ENCODE results near the gene DIS3L2. TPM values are rescaled to one million over a fixed set of nuclear protein-coding genes. Genes with fewer than 3 reads are reported as not detected.

DIS3L2 gene
- total RNA-seq, 1 donor from 2014 or later, result 32.2 TPM

DNA sequence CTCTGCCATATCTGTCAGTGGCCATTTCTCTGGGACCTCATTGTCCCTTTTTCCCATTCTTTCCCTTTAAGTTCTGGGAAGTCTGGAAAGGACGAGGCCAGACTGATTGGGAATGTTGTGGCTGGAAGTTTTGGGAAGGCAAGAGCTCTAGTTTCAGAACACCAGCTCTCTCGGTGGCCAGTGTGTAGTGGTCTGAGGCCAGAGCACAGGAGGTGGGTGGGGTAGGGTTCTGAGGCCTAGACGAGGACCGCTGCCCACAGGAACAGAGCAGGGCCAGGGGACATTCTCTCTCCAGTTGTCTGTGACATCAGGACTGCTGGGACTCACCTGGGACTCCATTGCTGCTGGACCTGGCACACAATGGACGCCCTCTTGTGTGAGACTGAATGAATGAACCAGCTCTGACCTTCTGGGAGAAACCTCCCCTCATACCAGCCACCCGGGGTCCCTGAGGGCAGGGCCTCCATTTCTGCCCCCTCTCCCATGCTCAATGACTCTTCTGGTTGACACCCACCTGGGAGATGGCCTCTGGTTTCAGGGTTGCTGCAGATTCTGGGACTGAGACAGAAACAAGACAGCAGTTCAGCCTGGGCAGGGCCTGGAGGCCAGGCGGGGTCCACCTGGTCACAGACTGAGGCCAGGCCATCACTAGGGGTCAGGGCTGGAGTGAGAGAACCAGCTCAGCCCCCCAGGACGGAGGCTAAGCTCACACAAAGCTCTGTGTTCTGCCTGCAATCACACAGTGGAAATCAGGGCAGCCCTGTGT lies 26.9 kb upstream of the DIS3L2 start:
- H3K4me3 ChIP-seq, result no peak overlapping the region
- no peak for DNase-seq (ENCODE audit: extremely low spot score in 2 of 2)
- H3K4me1 ChIP-seq, result no peaks in the 10 kb centered on the region
- no peaks in the 10 kb centered on the region for H3K27me3 ChIP-seq
- H3K9me3 ChIP-seq, result no peaks in the 10 kb centered on the region
- intact Hi-C loops (cut with DNase I), result no loop called here
- TF ChIP-seq POLR2A (IDR thresholded peaks at IDR 0.05) (no peak), POLR2AphosphoS5 (IDR thresholded peaks at IDR 0.05; ENCODE audit: insufficient read depth in 1 of 2, low read depth in 1 of 2) (no peak)
- TF ChIP-seq, protein P1, sequence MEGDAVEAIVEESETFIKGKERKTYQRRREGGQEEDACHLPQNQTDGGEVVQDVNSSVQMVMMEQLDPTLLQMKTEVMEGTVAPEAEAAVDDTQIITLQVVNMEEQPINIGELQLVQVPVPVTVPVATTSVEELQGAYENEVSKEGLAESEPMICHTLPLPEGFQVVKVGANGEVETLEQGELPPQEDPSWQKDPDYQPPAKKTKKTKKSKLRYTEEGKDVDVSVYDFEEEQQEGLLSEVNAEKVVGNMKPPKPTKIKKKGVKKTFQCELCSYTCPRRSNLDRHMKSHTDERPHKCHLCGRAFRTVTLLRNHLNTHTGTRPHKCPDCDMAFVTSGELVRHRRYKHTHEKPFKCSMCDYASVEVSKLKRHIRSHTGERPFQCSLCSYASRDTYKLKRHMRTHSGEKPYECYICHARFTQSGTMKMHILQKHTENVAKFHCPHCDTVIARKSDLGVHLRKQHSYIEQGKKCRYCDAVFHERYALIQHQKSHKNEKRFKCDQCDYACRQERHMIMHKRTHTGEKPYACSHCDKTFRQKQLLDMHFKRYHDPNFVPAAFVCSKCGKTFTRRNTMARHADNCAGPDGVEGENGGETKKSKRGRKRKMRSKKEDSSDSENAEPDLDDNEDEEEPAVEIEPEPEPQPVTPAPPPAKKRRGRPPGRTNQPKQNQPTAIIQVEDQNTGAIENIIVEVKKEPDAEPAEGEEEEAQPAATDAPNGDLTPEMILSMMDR (IDR thresholded peaks at IDR 0.05), result no peak
- no peak overlapping the region for H3K27ac ChIP-seq
- H3K36me3 ChIP-seq, result no peaks in the 10 kb centered on the region

DNA sequence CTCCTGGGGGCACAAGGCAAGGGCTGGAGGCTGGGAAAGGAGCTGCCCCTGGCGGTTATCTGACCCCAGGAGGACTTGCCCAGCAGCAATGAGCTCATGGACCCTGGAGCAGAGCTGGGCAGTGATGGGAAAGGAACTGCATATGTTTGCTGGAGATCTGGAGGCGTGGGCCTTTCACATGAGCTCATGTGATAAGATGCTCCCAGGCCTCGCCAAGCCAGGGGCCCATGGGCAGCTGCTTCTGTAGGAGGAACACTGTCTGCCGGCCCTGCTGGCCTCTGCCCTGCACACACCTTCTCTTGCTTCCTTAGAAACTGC lies 26.3 kb upstream of the DIS3L2 start:
- no peaks in the 10 kb centered on the region for H3K36me3 ChIP-seq
- TF ChIP-seq, protein P1 (IDR thresholded peaks at IDR 0.05), result no peak
- TF ChIP-seq POLR2A (IDR thresholded peaks at IDR 0.05) (no peak), POLR2AphosphoS5 (IDR thresholded peaks at IDR 0.05; ENCODE audit: insufficient read depth in 1 of 2, low read depth in 1 of 2) (no peak)
- H3K4me3 ChIP-seq, result no peak overlapping the region
- no peaks in the 10 kb centered on the region for H3K4me1 ChIP-seq
- no peaks in the 10 kb centered on the region for H3K9me3 ChIP-seq
- no peak for DNase-seq (ENCODE audit: extremely low spot score in 2 of 2)
- H3K27ac ChIP-seq, result no peak overlapping the region
- intact Hi-C loops (cut with DNase I), result no loop called here
- H3K27me3 ChIP-seq, result no peaks in the 10 kb centered on the region

DNA sequence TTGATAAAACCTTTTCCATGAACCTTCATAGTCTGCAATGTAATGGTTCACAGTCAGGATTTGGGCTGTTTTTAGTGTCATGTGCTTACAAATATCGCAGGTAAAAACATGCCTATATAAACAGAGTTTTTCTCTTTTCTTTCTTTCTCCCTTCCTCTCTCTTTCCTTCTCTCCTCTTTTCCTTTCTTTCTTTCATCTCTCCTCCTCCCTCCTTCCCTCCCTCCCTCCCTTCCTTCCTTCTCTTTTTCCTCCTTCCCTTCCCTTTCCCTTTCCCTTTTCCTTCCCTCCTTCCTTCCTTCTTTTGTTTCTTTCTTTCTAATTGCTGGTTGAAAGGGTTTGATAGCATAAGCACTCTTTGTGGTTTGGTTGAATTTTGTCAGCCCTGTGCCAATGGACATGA lies 25.7 kb upstream of the DIS3L2 start:
- Histone ChIP-seq H3K4me3 (no peak overlapping the region), H3K36me3 (no peaks in the 10 kb centered on the region), H3K27ac (no peak overlapping the region), H3K9me3 (no peaks in the 10 kb centered on the region), H3K4me1 (no peaks in the 10 kb centered on the region), H3K27me3 (no peaks in the 10 kb centered on the region)
- TF ChIP-seq POLR2AphosphoS5 (IDR thresholded peaks at IDR 0.05; ENCODE audit: insufficient read depth in 1 of 2, low read depth in 1 of 2) (no peak), POLR2A (IDR thresholded peaks at IDR 0.05) (no peak)
- TF ChIP-seq, protein P1 (IDR thresholded peaks at IDR 0.05), result no peak
- intact Hi-C loops (cut with DNase I), result no loop called here
- no peak for DNase-seq (ENCODE audit: extremely low spot score in 2 of 2)

GRCh38 chr2:231936491-231936890 lies 25.0 kb upstream of the DIS3L2 start:
- Histone ChIP-seq H3K9me3 (no peaks in the 10 kb centered on the region), H3K4me1 (no peaks in the 10 kb centered on the region), H3K36me3 (no peaks in the 10 kb centered on the region), H3K4me3 (no peak overlapping the region), H3K27me3 (no peaks in the 10 kb centered on the region), H3K27ac (no peak overlapping the region)
- intact Hi-C loops (cut with DNase I), result no loop called here
- no peak for TF ChIP-seq POLR2AphosphoS5 (IDR thresholded peaks at IDR 0.05; ENCODE audit: insufficient read depth in 1 of 2, low read depth in 1 of 2)
- TF ChIP-seq POLR2A (IDR thresholded peaks at IDR 0.05), result no peak
- TF ChIP-seq, protein P1 (IDR thresholded peaks at IDR 0.05), result no peak
- DNase-seq (ENCODE audit: extremely low spot score in 2 of 2), result no peak

GRCh38 chr2:231937057-231937456 lies 24.5 kb upstream of the DIS3L2 start:
- Histone ChIP-seq H3K9me3 (no peaks in the 10 kb centered on the region), H3K4me1 (no peaks in the 10 kb centered on the region), H3K4me3 (no peak overlapping the region), H3K27me3 (no peaks in the 10 kb centered on the region), H3K27ac (no peak overlapping the region), H3K36me3 (no peaks in the 10 kb centered on the region)
- TF ChIP-seq POLR2A (IDR thresholded peaks at IDR 0.05) (no peak), POLR2AphosphoS5 (IDR thresholded peaks at IDR 0.05; ENCODE audit: insufficient read depth in 1 of 2, low read depth in 1 of 2) (no peak)
- TF ChIP-seq, protein P1 (IDR thresholded peaks at IDR 0.05), result no peak
- DNase-seq (ENCODE audit: extremely low spot score in 2 of 2), result no peak
- intact Hi-C loops (cut with DNase I), result no loop called here
